CD4-positive, alpha-beta T cell treated with Interleukin-1 beta for 1 hour (primary cell): Measurements from ENCODE around the gene KIAA1210.
"Not testable (repeated sequence)": the region's sequence is repeated elsewhere in the genome, so short reads cannot be mapped to it uniquely, and the experiment has no call there.

Experiments
- DNase-seq, 2 donors: peaks; one replicate each; pipeline ENCODE4 v3.0.0-alpha.2; 2020 to 2022

KIAA1210 gene

GRCh38 chrX:119030990-119031389 is 96.6 kb downstream of the KIAA1210 start:
- no peak for DNase-seq

- DNase-seq: not testable (repeated sequence)
These were observed 98.0 kb downstream of the KIAA1210 start for GRCh38 chrX:119029656-119030055.

- DNase-seq: no peak
These were observed 98.8 kb downstream of the KIAA1210 start for GRCh38 chrX:119028733-119029330.
